GOT3 (cell line): Measurements from ENCODE around the gene ANXA6.
"Not testable (repeated sequence)": the region's sequence is repeated elsewhere in the genome, so short reads cannot be mapped to it uniquely, and the experiment has no call there.

ENCODE experiments used
- DNase-seq: peaks from one replicate; lab custom pipeline; 2025; ENCODE audit warnings: mixed read lengths; lab: John Stamatoyannopoulos, UW

ANXA6 gene

DNA sequence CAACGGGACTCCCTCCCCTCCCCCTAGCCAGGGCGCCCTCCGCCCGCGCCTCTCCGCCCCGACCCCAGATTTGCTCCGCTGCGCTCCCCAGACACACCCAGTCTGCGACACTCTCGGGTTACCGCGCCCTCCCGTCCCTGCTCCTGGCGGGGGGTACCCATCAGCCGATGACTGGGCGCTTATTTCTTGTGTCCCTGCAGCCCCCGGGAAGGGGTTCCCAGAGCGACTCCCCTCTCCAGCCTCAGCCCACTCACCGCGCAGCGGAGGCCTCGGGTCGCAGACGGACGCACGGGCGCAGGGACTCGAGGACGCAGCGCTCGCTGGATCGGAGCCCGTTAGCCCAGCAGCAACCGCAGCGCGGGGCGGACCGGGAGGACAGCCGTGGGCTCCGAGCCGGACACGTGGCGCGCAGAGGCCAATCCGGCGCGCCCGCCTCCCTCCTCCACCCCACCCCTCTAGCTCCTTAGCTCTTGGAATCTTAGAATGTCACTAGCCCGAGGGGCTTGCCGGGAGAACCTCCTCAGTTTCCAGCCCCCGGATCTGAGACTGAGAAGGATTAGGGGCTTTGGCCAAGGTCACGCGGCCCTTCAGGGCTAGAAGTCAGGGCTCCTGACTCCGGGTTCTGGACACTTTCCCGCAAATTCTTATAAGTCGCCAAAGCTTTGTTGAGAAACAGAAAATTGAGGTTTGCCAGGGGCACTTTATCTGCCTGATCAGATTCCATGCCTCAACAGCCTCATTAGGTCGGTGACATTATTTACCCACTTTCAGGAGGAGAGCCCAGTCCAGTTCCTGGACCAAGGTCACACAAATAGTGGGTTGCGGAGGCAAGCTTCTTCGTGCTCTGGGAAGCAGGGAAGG, at the start of gene ANXA6:
TSS of gene ANXA6 (minus strand) at position 354 of the 861 bp plus-strand sequence. CDS start 9,878 bp downstream, outside the sequence.
- peak; percentile 50 for DNase-seq

DNA sequence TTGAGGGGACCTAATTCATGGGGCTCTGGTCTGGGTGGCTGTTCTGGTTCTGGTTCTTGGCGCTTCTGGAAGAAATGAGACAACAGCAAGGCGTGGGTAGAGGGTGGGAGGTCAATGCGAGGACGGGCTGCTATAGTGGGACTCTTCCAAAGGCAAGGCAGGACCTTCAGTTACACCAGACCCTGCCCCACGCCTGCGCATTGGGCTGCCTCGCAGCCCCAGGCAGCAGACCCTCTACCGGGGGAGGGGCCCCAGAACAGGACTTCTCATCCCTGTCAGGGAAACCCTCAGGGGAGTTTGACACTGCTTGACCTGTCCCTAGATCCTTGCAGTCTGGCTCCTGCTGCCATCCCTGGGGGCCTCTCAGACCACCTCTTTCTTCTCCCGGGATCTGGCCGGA, 47.8 kb upstream of the ANXA6 start:
- no peak for DNase-seq

DNA sequence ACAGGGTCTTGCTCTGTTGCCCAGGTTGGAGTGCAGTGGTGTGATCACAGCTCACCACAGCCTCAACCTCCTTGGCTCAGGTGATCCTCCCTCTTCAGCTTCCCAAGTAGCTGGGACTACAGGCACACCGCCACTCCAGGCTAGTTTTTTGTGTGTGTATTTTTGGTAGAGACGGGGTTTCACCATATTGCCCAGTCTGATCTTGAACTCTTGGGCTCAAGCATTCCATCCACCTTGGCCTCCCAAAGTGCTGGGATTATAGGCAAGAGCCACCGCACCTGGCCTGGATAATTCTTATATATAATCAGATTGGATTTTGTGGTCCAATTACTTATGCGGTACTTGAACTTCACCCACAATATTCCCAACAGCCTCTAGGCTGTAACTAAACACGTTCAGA, 46.5 kb upstream of the ANXA6 start:
- DNase-seq, result no peak

DNA sequence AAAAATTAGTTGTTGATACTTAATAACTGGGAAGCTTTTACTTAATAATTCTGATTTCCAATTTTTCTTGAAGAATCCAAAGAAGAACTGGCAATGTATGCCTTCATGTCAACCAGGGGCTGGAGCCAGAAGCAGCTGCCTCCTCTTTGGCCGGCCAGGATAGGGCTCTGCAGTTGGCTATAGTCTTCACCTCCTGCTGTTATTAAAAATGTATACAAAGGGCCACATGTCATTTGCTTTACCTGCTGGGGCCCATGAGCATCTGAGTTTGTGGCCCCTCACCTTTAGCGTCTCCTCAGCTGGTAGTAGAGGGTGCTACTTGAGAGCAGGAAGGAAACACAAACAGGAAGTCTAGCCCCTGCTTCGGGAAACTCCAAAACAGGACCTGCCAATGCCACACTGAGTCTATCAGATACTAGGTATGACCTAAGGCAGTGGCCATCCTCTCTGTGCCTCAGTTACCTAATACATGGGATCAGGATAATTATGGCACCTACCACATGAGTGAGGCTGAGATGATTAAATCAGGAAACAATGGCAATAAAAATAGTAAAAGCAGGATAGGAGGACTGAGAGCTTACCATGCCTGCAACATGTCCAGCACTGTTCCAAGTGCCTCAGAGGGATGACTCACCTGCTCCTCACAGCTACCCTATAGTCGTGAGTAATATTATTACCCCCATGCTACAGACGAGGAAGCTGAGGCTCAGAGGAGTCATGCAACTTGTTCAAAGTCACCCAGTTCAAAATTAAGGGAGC, 45.0 kb upstream of the ANXA6 start:
- DNase-seq, result no peak

DNA sequence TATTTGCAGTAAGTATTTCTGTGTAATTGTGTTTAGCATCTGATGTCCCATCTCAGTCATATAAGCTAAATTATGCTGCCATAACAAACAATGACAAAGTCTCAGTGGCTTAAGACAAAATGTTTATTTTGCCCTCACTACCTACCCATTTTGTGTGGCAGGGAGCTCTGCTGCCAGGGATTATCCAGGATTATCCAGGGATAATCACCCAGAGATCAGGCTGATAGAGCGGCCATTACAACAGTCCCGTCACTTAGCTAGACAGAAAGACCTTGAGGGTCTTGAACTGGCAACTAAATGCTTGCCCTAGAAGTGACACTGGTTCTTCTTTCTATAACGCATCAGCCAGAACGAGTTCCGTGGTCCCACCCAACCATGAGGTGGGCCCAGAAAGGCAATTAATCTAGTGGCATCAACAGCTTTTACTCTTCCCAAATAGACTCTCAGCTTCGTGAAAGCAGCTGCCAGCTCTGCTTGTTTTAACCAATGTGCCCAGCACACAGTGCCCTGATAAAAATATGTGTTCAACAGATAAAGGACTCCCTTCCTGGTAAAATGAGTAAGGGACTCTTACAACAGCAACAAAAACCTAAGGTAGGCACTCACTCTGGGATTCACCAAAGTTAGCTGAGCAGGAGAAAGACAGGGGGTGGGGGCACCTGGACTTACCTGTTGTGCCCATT, 43.5 kb upstream of the ANXA6 start:
- DNase-seq, result no peak

DNA sequence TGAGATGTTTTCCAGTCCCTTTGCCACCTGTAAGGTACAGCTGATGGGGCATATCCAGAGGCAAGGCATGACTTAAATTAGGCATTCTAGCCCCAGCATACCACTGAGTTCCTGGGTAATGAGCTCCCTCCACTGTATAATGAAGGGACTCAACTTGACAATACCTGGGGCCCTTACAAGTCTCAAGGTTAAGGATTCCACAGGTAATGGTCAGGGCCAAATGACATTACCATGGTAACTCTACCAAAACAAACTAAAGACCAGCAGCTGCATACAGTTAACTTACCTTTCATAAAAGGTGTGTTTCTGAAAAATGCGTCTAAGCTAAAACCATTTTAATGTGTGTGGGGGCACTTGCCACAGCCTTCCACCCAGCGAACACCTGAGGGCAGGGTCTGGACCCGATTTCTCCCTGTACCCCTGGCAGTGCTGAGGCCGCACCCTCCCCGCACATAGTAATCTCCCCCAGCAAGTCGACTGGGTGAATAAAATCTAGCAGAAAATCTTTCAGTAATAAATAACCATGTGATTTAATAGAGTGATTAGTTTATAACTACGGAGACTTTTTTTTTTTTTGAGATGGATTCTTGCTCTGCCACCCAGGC, 42.1 kb upstream of the ANXA6 start:
- no peak for DNase-seq

DNA sequence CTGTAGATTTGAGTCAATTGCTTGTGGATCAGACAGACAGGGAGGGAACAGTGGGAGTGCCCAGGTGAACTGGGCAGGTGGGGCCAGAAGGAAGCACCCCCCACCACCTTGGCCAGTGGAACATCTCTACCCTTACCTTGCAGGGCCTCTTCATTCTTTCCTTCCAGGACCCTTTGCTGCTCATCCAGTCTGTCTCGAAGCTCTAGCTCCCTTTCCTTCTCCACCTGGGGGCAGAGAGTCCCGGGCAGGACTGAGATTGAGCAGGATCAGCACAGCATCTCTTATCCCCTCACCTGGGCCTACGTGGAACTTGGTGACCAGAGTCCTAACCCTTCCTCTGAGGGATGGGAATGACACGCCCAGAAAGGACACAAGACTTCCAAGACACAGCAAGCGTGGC, 41.3 kb upstream of the ANXA6 start:
- DNase-seq, result no peak

DNA sequence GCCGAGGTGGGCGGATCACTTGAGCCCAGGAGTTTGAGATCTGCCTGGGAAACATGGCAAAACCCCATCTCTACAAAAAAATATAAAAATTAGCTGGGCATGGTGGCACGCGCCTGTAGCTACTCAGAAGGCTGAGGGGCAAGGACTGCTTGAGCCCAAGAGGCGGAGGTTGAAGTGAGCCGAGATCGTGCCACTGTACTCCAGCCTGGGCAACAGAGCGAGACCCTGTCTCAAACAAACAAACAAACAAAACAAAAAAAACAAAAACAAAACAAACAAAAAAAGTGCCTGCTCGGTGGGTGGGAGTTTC, 39.7 kb upstream of the ANXA6 start:
- DNase-seq, result not testable (repeated sequence)

DNA sequence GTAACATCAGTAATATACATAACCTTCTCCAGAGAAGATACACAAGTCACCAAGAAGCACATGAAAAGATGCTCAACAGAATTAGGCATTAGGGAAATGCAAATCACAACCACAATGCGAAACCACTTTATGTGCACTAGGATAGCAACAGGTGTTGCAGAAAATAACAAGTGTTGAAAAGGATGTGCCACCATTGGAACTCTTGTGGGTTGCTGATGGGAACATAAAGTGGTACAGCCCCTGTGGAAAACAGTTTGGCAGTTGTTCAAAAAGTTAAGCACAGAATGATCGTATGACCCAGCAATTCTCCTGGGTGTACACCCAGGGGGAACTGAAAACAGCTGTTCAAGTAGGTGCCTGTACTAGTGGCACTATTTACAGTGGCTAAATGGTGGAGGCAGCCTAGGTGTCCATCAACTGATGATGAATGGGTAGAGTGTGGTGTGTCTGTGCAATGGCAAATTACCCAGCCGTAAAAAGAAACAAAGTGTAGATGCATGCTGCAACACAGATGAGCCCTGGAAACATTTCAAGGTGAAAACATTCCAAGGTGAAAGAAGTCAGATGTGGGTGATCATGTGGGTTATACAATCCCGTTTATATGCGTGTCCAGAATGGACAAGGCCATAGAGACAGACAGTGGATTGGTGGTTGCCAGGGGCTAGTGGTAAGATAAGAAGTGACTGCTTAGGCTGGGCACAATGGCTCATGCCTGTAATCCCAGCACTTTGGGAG, 39.1 kb upstream of the ANXA6 start:
- DNase-seq, result no peak

DNA sequence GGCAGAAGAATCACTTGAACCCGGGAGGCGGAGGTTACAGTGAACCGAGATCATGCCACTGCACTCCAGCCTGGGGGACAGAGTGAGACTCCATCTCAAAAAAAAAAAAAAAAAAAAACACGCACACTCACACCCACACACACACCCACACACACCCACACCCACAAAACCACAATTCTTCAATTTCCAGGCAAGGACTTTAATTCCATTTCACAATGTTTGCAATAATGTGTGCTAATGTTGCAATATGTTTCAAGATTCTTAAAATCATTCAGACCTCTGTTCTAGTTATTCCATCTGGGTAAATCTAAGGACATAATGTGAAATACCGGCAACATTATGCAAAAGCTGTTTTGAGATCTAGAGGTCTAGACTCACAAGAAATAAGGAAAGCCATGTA, 38.0 kb upstream of the ANXA6 start:
- no peak for DNase-seq

DNA sequence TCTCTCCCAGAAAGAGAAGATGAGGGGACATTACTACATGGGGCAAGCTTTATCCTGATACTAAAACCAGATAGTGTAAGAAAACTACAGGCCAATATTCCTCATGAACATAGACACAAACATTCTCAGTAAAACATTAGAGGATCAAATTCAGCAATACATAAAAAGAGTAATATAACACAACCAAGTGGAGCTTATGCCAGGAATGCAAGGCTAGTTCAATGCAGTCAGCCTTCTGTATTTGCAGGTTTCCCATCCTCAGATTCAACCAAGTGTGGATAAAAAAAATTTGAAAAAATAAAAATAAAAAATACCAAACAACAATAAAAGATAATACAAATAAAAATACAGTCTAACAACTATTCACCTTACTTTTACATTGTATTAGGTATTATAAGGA, 35.0 kb upstream of the ANXA6 start:
- DNase-seq, result no peak

DNA sequence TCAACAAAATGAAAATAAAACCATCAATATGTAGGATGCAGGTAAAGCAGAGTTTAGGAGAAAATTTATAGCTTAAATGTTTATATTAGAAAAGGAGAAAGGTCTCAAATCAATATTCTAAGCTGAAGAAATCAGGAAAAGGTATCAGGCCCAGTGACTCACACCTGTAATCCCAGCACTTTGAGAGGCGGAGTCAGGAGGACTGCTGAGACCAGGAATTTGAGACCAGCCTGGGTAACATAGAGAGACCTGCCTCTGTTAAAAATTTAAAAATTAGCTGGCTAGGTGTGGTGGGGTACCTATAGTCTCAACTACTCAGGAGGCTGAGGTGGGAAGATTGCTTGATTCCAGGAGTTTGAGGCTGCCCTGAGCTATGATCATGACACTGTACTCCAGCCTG, 34.1 kb upstream of the ANXA6 start:
- no peak for DNase-seq

DNA sequence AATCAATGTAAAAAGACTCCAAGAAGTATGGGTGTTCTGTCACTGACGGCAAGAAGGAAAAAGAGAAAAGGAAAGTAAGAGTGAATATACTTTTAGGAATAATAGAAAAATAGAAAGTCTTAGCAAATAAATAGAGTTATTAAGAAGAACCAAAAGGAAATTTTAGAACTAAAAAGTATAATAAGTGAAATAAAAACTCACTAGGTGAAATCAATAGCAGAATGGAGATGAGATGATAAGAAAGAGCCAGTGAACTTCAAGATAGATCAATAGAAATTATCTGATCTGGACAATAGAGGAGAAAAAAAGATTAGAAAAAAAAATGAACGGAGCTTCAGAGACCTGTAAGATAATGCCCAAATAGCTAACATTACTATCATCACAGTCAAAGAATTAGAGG, 31.6 kb upstream of the ANXA6 start:
- no peak for DNase-seq

DNA sequence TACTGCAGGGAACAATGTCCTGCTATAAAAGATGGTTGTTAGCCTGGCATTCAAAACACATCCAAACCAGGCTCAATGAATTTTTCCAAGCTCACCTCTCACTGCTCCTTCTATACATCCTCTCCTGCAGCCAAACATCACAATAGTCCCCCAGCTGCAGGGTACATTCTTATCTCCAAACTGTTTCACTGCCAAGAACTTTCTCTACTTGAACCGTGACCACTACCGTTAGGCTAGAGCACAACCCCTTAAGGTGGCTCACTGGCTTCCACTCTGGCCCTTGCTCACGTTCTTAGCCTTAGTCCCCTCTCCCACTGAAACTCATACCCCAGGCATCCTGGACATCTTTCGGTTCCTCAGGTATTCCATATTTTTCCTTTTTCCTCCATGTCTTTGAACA, 29.0 kb upstream of the ANXA6 start:
- DNase-seq, result no peak

DNA sequence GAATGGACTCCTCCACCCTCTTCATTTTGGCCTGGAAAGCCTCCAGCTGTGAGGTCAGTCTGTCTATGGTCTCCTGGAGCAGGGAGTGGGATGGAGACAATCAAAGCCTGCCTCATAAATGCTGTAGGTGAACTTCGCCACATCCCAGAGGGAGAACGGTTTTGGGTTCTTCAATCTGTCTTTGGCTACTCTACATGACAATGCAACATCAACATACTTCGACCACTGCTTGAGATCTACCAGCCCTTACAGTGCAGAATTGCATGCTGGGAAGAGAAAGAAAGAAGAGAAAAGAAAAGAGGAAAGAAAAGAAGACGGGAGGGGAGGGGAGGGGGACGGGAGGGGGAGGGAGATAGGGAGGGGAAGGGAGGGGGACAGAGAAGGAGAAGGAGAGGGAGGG, 28.5 kb upstream of the ANXA6 start:
- DNase-seq, result no peak

DNA sequence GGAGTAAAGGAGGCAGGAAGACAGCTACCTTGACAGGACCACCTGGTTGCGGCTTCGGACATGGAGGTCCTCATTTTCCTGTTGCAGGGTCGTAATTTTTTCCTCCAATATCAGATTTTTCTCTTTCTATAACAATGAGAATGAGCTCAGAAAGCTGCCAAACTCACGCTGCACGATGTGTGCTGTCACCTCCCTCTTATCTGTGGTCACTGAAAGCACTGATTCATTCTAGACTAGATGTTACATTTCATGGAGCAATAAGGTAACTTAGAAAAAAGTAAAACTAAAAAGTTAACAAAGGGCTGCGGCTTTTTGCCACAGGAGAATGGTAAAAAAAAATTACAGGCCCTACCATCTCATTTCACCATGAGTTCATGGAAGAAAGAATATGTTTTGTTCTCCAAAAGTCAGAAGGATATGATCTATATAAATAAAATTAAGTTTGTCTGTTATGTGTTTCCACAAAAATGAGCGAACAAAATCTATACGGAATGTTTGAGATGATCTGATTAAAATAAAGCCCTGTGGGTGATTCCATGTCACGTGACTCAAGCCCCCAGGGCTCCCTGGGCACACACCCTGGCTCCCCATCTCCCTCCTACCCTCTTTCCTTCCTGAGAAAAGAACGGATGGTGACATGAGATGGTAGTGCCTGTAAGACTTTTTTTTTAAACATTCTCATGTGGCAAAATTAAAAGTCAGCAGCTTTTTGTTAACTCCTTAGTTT, 26.9 kb upstream of the ANXA6 start:
- no peak for DNase-seq

DNA sequence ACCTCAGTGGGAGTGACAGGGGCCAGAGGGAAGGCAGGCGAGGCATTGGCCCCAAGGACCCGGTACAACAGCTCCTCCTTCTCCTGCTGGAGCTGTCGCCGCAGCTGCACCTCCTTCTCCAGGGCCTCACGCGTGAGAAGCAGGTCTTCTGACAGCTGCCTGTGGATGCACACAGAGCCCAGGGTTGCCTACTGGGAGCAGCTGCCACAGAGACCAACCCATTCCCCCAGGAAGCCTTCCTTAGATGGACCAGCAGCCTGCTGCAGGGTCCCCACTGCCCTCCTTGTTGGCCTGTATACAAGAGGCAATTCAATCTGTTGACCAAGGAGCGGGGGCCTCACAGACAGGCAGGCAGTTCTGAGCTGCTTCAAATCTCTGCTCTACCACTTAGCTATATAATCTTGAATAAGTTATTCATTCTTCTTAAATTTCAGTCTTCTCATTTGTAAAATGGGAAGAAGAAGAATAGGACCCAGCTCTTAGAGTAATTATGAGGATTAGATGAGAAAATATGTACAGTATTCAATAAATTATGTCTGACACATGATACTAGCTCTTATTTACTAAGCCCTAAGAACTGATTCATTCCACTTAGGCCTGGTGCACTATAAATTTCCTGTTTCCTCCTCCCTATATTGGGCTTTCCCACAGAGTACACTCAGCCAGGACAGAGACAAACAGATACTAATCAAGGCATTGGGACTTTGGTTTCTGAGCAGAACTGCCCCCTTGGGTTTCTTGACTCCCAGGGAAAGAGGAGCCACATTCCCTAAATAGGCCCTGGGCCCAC, 26.1 kb upstream of the ANXA6 start:
- DNase-seq, result no peak

DNA sequence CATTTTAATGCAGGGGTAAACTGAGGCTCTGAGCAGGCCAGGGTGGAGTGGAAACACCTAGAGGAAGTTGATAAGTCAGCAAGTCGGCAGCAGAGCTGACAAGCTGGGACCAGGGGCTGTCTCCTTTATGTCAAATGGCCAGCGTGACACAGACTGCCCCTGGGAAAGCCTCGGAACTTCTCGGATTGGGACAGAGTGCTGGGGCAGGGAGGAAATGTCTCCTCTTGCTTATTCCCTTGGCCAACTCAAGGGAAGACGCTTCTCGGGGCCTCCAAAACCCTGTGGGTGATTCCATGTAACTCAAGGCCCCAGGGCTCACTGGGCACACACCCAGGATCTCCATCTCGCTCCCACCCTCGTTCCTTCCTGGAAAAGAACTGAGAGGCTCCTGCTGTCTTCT, 25.4 kb upstream of the ANXA6 start:
- no peak for DNase-seq

DNA sequence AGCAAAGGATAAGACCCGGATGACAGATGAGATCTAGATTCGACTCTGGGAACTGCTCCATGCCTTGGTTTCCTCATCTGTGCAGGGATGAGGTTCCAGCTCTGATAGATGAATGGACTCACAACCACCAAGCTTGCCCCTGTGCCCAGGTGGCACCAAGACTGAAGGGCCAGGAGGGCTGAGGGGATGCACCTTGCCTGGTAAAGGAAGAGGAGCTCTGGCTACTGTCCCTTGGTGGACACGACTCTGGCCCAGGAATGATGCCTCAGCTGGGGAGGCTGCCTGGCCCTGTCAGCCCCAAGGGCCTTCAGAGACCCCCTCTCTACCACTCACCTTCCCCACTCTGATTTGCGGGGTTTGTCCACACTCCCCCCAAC, 24.9 kb upstream of the ANXA6 start:
- no peak for DNase-seq

DNA sequence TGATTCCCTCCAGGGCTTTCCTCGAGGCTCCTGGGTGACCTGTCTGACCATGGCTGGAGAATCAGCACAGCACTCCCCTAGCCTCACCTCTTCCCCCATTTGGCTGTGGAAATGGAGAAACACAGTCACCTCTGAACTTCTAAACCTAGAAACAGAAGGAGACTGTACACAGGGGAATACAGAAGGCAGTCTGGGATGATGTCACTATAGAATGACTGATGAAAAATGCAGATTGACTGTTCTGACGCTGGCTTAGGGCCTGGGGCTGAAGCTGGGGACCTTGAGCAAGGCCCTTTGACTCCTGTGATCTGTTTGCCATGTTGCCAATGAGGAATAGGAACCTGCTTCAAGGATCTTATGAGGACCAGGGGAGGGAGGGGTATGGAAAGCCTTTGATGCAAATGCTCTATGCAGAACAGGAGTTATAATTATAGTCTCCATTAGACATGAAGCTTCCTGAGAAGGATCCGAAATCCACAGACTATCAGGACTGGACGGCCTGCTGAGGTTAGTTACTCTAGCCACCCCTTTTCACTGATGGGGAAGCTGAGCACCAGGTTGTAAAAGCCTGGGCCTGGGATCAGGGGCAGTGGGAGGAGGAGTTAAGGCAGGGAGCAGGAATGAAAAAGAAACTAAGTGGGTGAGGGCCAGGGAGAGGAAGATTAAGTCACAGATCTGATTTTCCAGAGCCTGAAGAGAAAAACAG, 24.4 kb upstream of the ANXA6 start:
- no peak for DNase-seq
